Vagina (tissue), 2 donors: ENCODE data around the gene PHF3. TPM values are rescaled to one million over a fixed set of nuclear protein-coding genes. Genes with fewer than 3 reads are reported as not detected.

Experiments
- DNase-seq, 2 donors: peaks; one replicate each; pipeline ENCODE4 v3.0.0-alpha.2; 2017; ENCODE audit errors: extremely low spot score in 2 of 2
- H3K27ac ChIP-seq: fragments of 200-600 bp; sonication (generic); one replicate; pipeline ENCODE4 v1.5.1; 2019
- H3K27me3 ChIP-seq: fragments of 200-600 bp; sonication (generic); one replicate; pipeline ENCODE4 v1.5.1; 2019
- H3K36me3 ChIP-seq, 2 donors: fragments of 200-600 bp; sonication (generic); one replicate each; pipeline ENCODE4 v1.5.1; 2017 to 2019
- H3K4me1 ChIP-seq: fragments of 200-600 bp; sonication (generic); one replicate; pipeline ENCODE4 v1.5.1; 2019
- H3K4me3 ChIP-seq, 2 donors: fragments of 200-600 bp; sonication (generic); 1 replicate in 1 of 2; 2 replicates in 1 of 2; pipeline ENCODE4 v1.5.1; 2016 to 2019
- H3K9me3 ChIP-seq: fragments of 200-600 bp; sonication (generic); one replicate; pipeline ENCODE4 v1.5.1; 2019
- CTCF ChIP-seq, 3 experiments: fragments of 450-650 bp in 2 of 3; fragments of 200-600 bp in 1 of 3; sonication (generic) in 1 of 3; IDR thresholded peaks; one replicate each; pipeline ENCODE4 v1.5.1; 2017 to 2019; ENCODE audit warnings: antibody characterized with exemption in 3 of 3, mild to moderate bottlenecking in 2 of 3, moderate library complexity in 2 of 3
- POLR2A ChIP-seq, 2 donors: fragments of 450-650 bp; IDR thresholded peaks; one replicate each; pipeline ENCODE4 v1.6.1; 2017; ENCODE audit warnings: antibody characterized with exemption in 2 of 2, mild to moderate bottlenecking in 2 of 2, moderate library complexity in 2 of 2
- POLR2AphosphoS5 ChIP-seq, 2 donors: sonication (generic); formaldehyde crosslinking; IDR thresholded peaks; one replicate each; pipeline ENCODE4 v1.9.0; 2017; ENCODE audit warnings: antibody characterized with exemption in 2 of 2, mild to moderate bottlenecking in 2 of 2, low read depth in 1 of 2; ENCODE audit not compliant: insufficient read depth in 1 of 2
- intact Hi-C: fragments of 100-400 bp; cut with DNase I; formaldehyde crosslinking; loops from one replicate; pipeline ENCODE4 v1.15.1; 2023
- small RNA-seq: library from RNA; depleted of rRNA; stranded (forward); fragments of <200 nt; gene quantifications from one replicate; pipeline ENCODE3, GENCODE V24; 2016
- total RNA-seq: library from RNA; depleted of rRNA; stranded (reverse); fragments of >200 nt; gene quantifications from one replicate; pipeline ENCODE4 v1.2.3, GENCODE V29; 2016

Gene PHF3
- total RNA-seq, 1 donor from 2014 or later: 58.7 TPM

GRCh38 chr6:63760199-63760598 is 124.6 kb downstream of the PHF3 start:
- Histone ChIP-seq H3K36me3 (no peaks in the 10 kb centered on the region), H3K4me1 (no peaks in the 10 kb centered on the region), H3K27ac (no peak overlapping the region), H3K27me3 (no peaks in the 10 kb centered on the region), H3K4me3 (no peak overlapping the region), H3K9me3 (no peaks in the 10 kb centered on the region)
- no peak for TF ChIP-seq POLR2A (IDR thresholded peaks at IDR 0.05)
- TF ChIP-seq POLR2AphosphoS5 (IDR thresholded peaks at IDR 0.05; ENCODE audit: insufficient read depth in 1 of 2, low read depth in 1 of 2): no peak
- TF ChIP-seq CTCF (IDR thresholded peaks at IDR 0.05): no peak
- DNase-seq: no peak
- intact Hi-C loops: no loop called here

DNA sequence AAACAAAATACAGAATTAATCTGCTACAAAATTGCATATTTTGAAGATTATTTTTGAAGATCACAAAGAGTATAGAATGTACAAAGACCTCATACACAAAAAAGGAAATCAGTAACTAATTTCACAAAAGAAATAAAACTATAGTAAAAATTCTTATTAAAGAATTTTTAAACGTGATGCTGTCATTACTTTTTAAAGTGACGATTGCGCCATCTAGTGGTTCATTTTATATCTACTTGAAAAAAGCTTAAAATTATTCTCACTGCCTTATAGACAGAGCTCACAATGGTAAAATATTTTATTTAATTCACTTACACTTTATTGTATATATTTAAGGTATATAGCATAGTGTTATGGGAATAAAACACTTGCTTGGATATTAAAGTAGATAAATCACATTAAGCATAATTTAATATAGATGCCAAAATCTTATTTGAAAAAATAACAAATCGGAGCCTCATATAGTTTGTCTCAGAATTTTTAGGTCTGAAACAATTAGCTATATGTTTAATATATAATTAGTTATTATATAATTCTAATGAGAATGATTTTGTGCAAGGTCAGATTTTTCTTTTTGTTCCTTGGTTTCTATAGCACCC is 128.8 kb downstream of the PHF3 start:
- TF ChIP-seq CTCF (IDR thresholded peaks at IDR 0.05) (peak in 2 of 3 experiments; percentile 55 to 59), POLR2A (IDR thresholded peaks at IDR 0.05) (no peak)

More for the DNA sequence above, 128.8 kb downstream of the PHF3 start:
- no peak overlapping the region for H3K27ac ChIP-seq
- no peaks in the 10 kb centered on the region for H3K36me3 ChIP-seq
- H3K4me3 ChIP-seq: no peak overlapping the region
- DNase-seq: no peak
- intact Hi-C loops: no loop called here
- H3K4me1 ChIP-seq: no peaks in the 10 kb centered on the region
- H3K27me3 ChIP-seq: no peaks in the 10 kb centered on the region
- no peaks in the 10 kb centered on the region for H3K9me3 ChIP-seq

Small RNA genes within 50 kb of the gene (small RNA-seq; reads per million reads assigned to genes)
- gene AL513043.1: not detected

Other genes starting within 250 kb of the PHF3 start
- gene PTP4A1, start 63.3 kb upstream of the PHF3 start, total RNA-seq: 29.5 TPM